ENCODE measurements around the gene SMOC1. TPM values are rescaled to one million over a fixed set of nuclear protein-coding genes. Genes with fewer than 3 reads are reported as not detected.

SMOC1 gene
- total and polyA plus RNA-seq, 12 donors: 0.33 to 19.8 (median 4.5) TPM

GRCh38 chr14:70073924-70074566 is 194.8 kb downstream of the SMOC1 start:
- Histone ChIP-seq H3K36me3 (replicated peaks in 1 of 2) (no peaks in the 10 kb centered on the region), H3K27ac (no peak overlapping the region), H3K9me3 (replicated peaks in 1 of 3) (no peaks in the 10 kb centered on the region), H3K4me1 (replicated peaks in 1 of 2) (no peaks in the 10 kb centered on the region), H3K27me3 (no peaks in the 10 kb centered on the region), H3K4me3 (no peak overlapping the region)
- intact Hi-C loops (cut with DNase I): no loop called here
- TF ChIP-seq POLR2A (IDR thresholded peaks at IDR 0.05) (no peak), CTCF (IDR thresholded peaks at IDR 0.05) (peak; percentile 51 to 76 (median 60))
- WGBS, 4 donors: 52 to 57% (median 54%) methylated on average over 3 of the region's 3 CpGs
- DNase-seq: peak; percentile 49 to 77 (median 70)

- TF ChIP-seq CTCF (IDR thresholded peaks at IDR 0.05) (no peak), POLR2A (IDR thresholded peaks at IDR 0.05) (no peak)
- Histone ChIP-seq H3K27me3 (no peaks in the 10 kb centered on the region), H3K4me1 (replicated peaks in 1 of 2) (no peaks in the 10 kb centered on the region), H3K27ac (no peak overlapping the region), H3K9me3 (replicated peaks in 1 of 3) (no peaks in the 10 kb centered on the region), H3K36me3 (replicated peaks in 1 of 2) (no peaks in the 10 kb centered on the region), H3K4me3 (no peak overlapping the region)
- no peak for DNase-seq
- intact Hi-C loops (cut with DNase I): no loop called here
- WGBS, 4 donors: 82 to 86% (median 84%) methylated on average over 3 of the region's 3 CpGs
Measured at GRCh38 chr14:70077005-70077404, 197.8 kb downstream of the SMOC1 start.

GRCh38 chr14:70077720-70078119 is 198.5 kb downstream of the SMOC1 start:
- Histone ChIP-seq H3K36me3 (replicated peaks in 1 of 2) (no peaks in the 10 kb centered on the region), H3K9me3 (replicated peaks in 1 of 3) (no peaks in the 10 kb centered on the region), H3K4me3 (no peak overlapping the region), H3K27me3 (no peaks in the 10 kb centered on the region), H3K4me1 (replicated peaks in 1 of 2) (no peaks in the 10 kb centered on the region), H3K27ac (no peak overlapping the region)
- intact Hi-C loops (cut with DNase I): no loop called here
- WGBS, 4 donors: 46 to 61% (median 51%) methylated on average over 2 of the region's 2 CpGs
- TF ChIP-seq POLR2A (IDR thresholded peaks at IDR 0.05) (no peak), CTCF (IDR thresholded peaks at IDR 0.05) (no peak)
- no peak for DNase-seq

- intact Hi-C loops (cut with DNase I): no loop called here
- no peaks in the 10 kb centered on the region for H3K27me3 ChIP-seq
- no peak for TF ChIP-seq POLR2A (IDR thresholded peaks at IDR 0.05)
- TF ChIP-seq CTCF (IDR thresholded peaks at IDR 0.05): no peak
Measured at GRCh38 chr14:70078329-70078728, 199.1 kb downstream of the SMOC1 start.

More at GRCh38 chr14:70078329-70078728, 199.1 kb downstream of the SMOC1 start:
- Histone ChIP-seq H3K9me3 (replicated peaks in 1 of 3) (no peaks in the 10 kb centered on the region), H3K27ac (no peak overlapping the region), H3K36me3 (replicated peaks in 1 of 2) (no peaks in the 10 kb centered on the region), H3K4me3 (no peak overlapping the region), H3K4me1 (replicated peaks in 1 of 2) (no peaks in the 10 kb centered on the region)
- no peak for DNase-seq
